ENCODE data around the gene PCSK7. TPM values are rescaled to one million over a fixed set of nuclear protein-coding genes. Genes with fewer than 3 reads are reported as not detected.

The PCSK7 gene
- total and polyA plus RNA-seq, 4 donors = 7.3 to 32.3 (median 16.2) TPM

- Histone ChIP-seq H3K9ac (ENCODE audit: low read depth in 1 of 2, low read length in 2 of 2) (no peak overlapping the region), H3K27ac (ENCODE audit: low read depth in 1 of 2, low read length in 2 of 2) (no peak overlapping the region), H3K27me3 (ENCODE audit: control insufficient read depth in 4 of 4, insufficient read depth in 4 of 4, low read length in 3 of 4) (no peaks in the 10 kb centered on the region), H3K4me1 (ENCODE audit: control insufficient read depth in 4 of 4, insufficient read depth in 4 of 4, low read length in 3 of 4) (peaks cover 0 to 9% (median 0%) of the 10 kb centered on the region in 4 donors), H3K36me3 (ENCODE audit: control insufficient read depth in 4 of 4, insufficient read depth in 3 of 4, low read depth in 1 of 4, low read length in 3 of 4) (peaks cover 5 to 73% (median 60%) of the 10 kb centered on the region in 4 donors), H3K9me3 (ENCODE audit: control insufficient read depth in 4 of 4, low read length in 3 of 4) (no peaks in the 10 kb centered on the region), H3K4me3 (ENCODE audit: low read depth in 1 of 3, low read length in 3 of 3) (no peak overlapping the region)
- TF ChIP-seq JUND (IDR thresholded peaks at IDR 0.05) (no peak), TAF1 (conservative IDR thresholded peaks at IDR 0.05) (no peak), RAD21 (IDR thresholded peaks at IDR 0.05) (no peak), GABPA (IDR thresholded peaks at IDR 0.05 in 1 of 2, conservative IDR thresholded peaks at IDR 0.05 in 1 of 2) (no peak), ATF3 (IDR thresholded peaks at IDR 0.05) (no peak), MAX (IDR thresholded peaks at IDR 0.05) (no peak), CTCF (IDR thresholded peaks at IDR 0.05; ENCODE audit: low read depth, low read length, missing input control) (no peak)
- WGBS = 94% methylated on average over 9 of the region's 9 CpGs
- no peak for DNase-seq (ENCODE audit: low spot score)
These were observed 12.9 kb downstream of the PCSK7 start for GRCh38 chr11:117219001-117219400.

GRCh38 chr11:117218133-117218915, 13.5 kb downstream of the PCSK7 start:
- Histone ChIP-seq H3K9me3 (ENCODE audit: control insufficient read depth in 4 of 4, low read length in 3 of 4) (no peaks in the 10 kb centered on the region), H3K27me3 (ENCODE audit: control insufficient read depth in 4 of 4, insufficient read depth in 4 of 4, low read length in 3 of 4) (no peaks in the 10 kb centered on the region), H3K36me3 (ENCODE audit: control insufficient read depth in 4 of 4, insufficient read depth in 3 of 4, low read depth in 1 of 4, low read length in 3 of 4) (peaks cover 4 to 72% (median 58%) of the 10 kb centered on the region in 4 donors), H3K4me1 (ENCODE audit: control insufficient read depth in 4 of 4, insufficient read depth in 4 of 4, low read length in 3 of 4) (peaks cover 0 to 9% (median 0%) of the 10 kb centered on the region in 4 donors), H3K9ac (ENCODE audit: low read depth in 1 of 2, low read length in 2 of 2) (no peak overlapping the region), H3K4me3 (ENCODE audit: low read depth in 1 of 3, low read length in 3 of 3) (no peak overlapping the region), H3K27ac (ENCODE audit: low read depth in 1 of 2, low read length in 2 of 2) (peak overlapping the region; percentile 39 to 50)
- no peak for DNase-seq (ENCODE audit: low spot score)
- TF ChIP-seq GABPA (IDR thresholded peaks at IDR 0.05 in 1 of 2, conservative IDR thresholded peaks at IDR 0.05 in 1 of 2) = no peak
- TF ChIP-seq REST (IDR thresholded peaks at IDR 0.05) = no peak
- no peak for TF ChIP-seq NR2F2 (IDR thresholded peaks at IDR 0.05)
- no peak for TF ChIP-seq HNF4A (conservative IDR thresholded peaks at IDR 0.05)
- no peak for TF ChIP-seq JUND (IDR thresholded peaks at IDR 0.05)
- no peak for TF ChIP-seq EGR1 (IDR thresholded peaks at IDR 0.05; ENCODE audit: low read depth in 2 of 2)
- TF ChIP-seq CTCF (IDR thresholded peaks at IDR 0.05; ENCODE audit: low read depth, low read length, missing input control) = peak; percentile 11
- WGBS = 76% methylated on average over 15 of the region's 15 CpGs
